Ascending aorta (tissue), 2 donors: Measurements from ENCODE around the gene OR1I1. TPM values are rescaled to one million over a fixed set of nuclear protein-coding genes. Genes with fewer than 3 reads are reported as not detected.
"Not testable (repeated sequence)": the region's sequence is repeated elsewhere in the genome, so short reads cannot be mapped to it uniquely, and the experiment has no call there.

Experiments used
- DNase-seq, 2 donors: peaks; one replicate each; pipeline ENCODE4 v3.0.0-alpha.2; 2019; ENCODE audit warnings: low spot score in 2 of 2
- H3K27ac ChIP-seq, 2 donors: fragments of 200-600 bp; sonication (generic); one replicate each; pipeline ENCODE4 v1.5.1; 2016 to 2017; ENCODE audit warnings: mild to moderate bottlenecking in 1 of 2
- H3K27me3 ChIP-seq: fragments of 200-600 bp; sonication (generic); one replicate; pipeline ENCODE4 v1.5.1; 2017
- H3K36me3 ChIP-seq, 2 donors: fragments of 200-600 bp; sonication (generic); one replicate each; pipeline ENCODE4 v1.5.1; 2016
- H3K4me1 ChIP-seq, 2 donors: fragments of 200-600 bp; sonication (generic); one replicate each; pipeline ENCODE4 v1.5.1; 2016 to 2017; ENCODE audit warnings: mild to moderate bottlenecking in 1 of 2
- H3K4me3 ChIP-seq, 2 donors: fragments of 200-600 bp; sonication (generic); one replicate each; pipeline ENCODE4 v1.5.1; 2016 to 2017; ENCODE audit warnings: mild to moderate bottlenecking in 1 of 2
- H3K9me3 ChIP-seq, 2 donors: fragments of 200-600 bp; sonication (generic); one replicate each; pipeline ENCODE4 v1.5.1; 2016
- intact Hi-C: fragments of 100-400 bp; cut with DNase I; formaldehyde crosslinking; loops from one replicate; pipeline ENCODE4 v1.15.1; 2023
- total RNA-seq: library from RNA; depleted of rRNA; stranded (reverse); fragments of >200 nt; gene quantifications from one replicate; pipeline ENCODE4 v1.1.0, GENCODE V29; 2016
- TF ChIP-seq, protein P1 (sequence below), 3 experiments: fragments of 200-600 bp in 2 of 3; fragments of 450-650 bp in 1 of 3; sonication (generic) in 2 of 3; IDR thresholded peaks; one replicate each; pipeline ENCODE4 v1.5.1; 2016 to 2019; ENCODE audit warnings: antibody characterized with exemption in 3 of 3, mild to moderate bottlenecking in 1 of 3, moderate library complexity in 1 of 3

The OR1I1 gene
- total RNA-seq, 1 donor from 2014 or later = not detected

DNA sequence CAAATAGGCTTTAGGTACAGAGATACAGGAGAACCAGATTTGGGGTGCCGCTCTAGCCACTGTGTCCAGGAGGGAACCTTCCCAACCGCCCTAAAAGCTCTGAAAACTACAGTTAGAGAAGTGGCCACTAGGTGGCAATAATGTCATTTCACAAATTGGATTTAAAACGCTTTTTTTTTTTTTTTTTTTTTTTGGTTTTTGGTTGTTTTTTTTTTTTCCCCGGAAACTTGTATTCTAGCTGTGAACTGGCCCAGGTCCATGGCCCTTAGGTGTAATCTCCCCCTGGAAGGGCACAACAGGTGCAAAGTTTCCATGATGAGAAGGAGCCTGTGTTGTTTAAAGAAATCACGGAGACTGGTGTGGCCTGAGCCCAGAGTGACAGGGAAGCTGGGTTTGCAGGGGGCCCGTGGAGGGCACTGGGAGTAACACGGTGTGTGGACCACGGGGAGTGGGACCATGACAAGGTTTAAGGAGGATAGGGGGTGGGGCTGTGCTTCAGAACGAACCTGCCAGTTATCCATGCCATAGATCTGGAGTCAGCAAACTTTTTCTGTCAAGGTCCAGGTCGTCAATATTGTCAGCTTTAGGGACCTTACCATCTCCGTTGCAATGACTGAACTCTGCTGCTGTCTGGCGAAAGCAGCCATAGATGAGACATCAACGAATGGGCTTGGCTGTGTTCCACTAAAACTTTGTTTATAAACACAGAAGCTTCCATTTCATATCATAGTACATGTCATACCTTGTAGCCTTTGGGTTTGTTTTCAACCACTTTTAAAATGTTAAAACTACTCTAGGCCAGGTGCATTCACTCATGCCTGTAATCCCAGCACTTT lies 10.1 kb downstream of the OR1I1 start:
- Histone ChIP-seq H3K36me3 (no peaks in the 10 kb centered on the region), H3K27me3 (no peaks in the 10 kb centered on the region), H3K9me3 (no peaks in the 10 kb centered on the region), H3K4me1 (no peaks in the 10 kb centered on the region), H3K27ac (no peak overlapping the region), H3K4me3 (peak overlapping the region in 1 of 2 donors; percentile 31)
- no peak for DNase-seq
- intact Hi-C loops = loop anchor here (1.0 kb wide), 2 partner anchors 58 to 464 kb away; no protein-coding TSS in a partner anchor
- TF ChIP-seq, protein P1, sequence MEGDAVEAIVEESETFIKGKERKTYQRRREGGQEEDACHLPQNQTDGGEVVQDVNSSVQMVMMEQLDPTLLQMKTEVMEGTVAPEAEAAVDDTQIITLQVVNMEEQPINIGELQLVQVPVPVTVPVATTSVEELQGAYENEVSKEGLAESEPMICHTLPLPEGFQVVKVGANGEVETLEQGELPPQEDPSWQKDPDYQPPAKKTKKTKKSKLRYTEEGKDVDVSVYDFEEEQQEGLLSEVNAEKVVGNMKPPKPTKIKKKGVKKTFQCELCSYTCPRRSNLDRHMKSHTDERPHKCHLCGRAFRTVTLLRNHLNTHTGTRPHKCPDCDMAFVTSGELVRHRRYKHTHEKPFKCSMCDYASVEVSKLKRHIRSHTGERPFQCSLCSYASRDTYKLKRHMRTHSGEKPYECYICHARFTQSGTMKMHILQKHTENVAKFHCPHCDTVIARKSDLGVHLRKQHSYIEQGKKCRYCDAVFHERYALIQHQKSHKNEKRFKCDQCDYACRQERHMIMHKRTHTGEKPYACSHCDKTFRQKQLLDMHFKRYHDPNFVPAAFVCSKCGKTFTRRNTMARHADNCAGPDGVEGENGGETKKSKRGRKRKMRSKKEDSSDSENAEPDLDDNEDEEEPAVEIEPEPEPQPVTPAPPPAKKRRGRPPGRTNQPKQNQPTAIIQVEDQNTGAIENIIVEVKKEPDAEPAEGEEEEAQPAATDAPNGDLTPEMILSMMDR (IDR thresholded peaks at IDR 0.05) = peak; percentile 30 to 72 (median 58)

DNA sequence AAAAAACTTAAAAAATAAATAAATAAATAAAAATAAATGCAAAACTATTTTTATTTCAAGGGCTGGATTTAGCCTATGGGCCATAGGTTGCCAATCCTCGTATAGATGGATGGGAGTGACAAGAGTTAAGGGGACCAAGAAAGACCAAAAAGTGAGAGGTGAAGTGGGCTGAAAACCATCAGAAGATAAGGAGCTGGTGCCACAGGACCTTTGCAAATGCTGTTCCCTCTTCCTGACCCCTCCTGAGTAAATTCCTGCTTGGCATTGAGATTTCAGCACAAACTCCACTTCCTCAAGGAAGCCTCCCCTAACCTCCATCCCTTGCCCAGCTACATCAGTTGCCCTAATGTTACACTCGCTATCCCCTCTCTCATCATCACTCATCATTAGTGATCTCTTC lies 11.0 kb downstream of the OR1I1 start:
- intact Hi-C loops = no loop called here
- H3K4me3 ChIP-seq = no peak overlapping the region
- H3K4me1 ChIP-seq = no peaks in the 10 kb centered on the region
- TF ChIP-seq, protein P1 (IDR thresholded peaks at IDR 0.05) = no peak
- no peaks in the 10 kb centered on the region for H3K9me3 ChIP-seq
- H3K27ac ChIP-seq = no peak overlapping the region
- DNase-seq = no peak
- H3K36me3 ChIP-seq = no peaks in the 10 kb centered on the region
- H3K27me3 ChIP-seq = no peaks in the 10 kb centered on the region

DNA sequence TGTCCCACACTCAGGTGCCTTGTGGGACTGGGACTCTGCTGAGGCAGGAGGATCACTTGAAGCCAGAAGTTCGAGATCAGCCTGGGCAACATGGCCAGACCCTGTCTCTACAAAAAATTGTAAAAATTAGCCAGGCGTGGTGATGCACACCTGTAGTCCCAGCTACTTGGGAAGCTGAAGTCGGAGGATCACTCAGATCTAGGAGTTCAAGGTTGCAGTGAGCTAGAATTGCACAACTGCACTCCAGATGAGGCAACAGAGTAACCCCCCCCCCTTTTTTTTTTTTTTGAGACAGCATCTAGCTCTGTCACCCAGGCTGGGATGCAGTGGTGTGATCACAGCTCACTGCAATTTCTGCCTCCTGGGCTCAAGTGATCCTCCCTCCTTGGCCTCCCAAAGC lies 14.2 kb downstream of the OR1I1 start:
- H3K27me3 ChIP-seq = no peaks in the 10 kb centered on the region
- H3K9me3 ChIP-seq = no peaks in the 10 kb centered on the region
- H3K27ac ChIP-seq = no peak overlapping the region
- H3K36me3 ChIP-seq = no peaks in the 10 kb centered on the region
- intact Hi-C loops = no loop called here
- H3K4me3 ChIP-seq = no peak overlapping the region
- DNase-seq = no peak
- no peaks in the 10 kb centered on the region for H3K4me1 ChIP-seq
- TF ChIP-seq, protein P1 (IDR thresholded peaks at IDR 0.05) = no peak

DNA sequence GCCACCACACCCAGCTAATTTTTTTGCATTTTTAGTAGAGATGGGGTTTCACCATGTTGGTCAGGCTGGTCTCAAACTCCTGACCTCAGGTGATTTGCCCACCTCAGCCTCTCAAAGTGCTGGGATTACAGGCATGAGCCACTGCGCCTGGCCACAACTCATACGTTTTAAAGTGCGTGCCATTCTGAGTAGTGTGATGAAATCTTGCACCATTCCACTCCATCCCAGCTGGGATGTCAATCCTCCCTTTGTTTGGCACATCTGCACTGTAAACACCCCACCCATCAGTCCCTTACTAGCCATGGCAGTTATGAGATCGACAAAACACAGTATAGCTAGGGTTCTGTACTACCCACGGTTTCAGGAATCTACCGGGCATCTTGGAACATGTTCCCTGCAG lies 16.0 kb downstream of the OR1I1 start:
- H3K4me3 ChIP-seq, H3K36me3 ChIP-seq, H3K27me3 ChIP-seq, DNase-seq, intact Hi-C loops, H3K9me3 ChIP-seq, H3K27ac ChIP-seq, H3K4me1 ChIP-seq: not testable (repeated sequence)

DNA sequence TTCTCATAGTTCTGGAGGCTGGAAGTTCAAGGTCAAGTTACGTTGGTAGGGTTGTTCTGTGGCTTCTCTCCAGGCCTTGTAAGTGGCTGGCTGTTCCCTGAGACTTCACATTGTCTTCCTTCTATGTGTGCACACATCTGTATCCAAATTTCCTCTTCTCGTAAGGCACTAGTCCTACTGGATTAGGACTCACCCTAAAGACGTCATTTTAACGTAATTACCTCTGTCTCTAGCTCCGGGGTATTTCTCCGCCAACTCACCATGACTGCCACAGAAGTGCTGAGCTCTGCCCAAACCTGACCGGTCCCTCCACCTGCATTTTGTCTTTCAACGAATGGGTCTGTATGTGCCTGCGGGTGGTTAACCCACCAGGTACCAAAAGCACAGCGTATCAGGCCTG lies 16.4 kb downstream of the OR1I1 start:
- H3K36me3 ChIP-seq = no peaks in the 10 kb centered on the region

DNA sequence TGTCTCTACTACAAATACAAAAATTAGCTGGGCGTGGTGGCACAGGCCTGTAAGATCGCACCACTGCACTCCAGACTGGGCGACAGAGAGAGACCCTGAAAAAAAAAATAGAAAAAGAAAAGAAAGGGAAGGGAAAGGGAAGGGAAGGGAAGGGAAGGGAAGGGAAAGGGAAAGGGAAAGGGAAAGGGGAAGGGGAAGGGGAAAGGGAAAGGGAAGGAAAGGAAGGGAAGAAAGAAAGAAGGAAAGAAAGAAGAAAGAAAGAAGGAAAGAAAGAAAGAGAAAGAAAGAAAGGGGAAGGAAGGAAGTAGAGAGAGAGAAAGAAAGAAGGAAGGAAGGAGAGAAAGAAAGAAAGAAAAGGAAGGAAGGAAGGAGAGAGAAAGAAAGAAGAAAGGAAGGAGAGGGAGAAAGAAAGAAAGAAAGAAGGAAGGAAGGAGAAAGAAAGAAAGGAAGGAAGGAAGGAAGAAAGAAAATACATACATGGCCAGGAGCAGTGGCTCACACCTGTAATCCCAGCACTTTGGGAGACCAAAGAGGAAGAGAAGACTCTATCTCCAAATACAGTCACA lies 17.1 kb downstream of the OR1I1 start:
- intact Hi-C loops = no loop called here
- Histone ChIP-seq H3K4me3 (no peak overlapping the region), H3K9me3 (peaks cover 0 to 9% of the 10 kb centered on the region in 2 donors), H3K27ac (no peak overlapping the region), H3K27me3 (no peaks in the 10 kb centered on the region), H3K4me1 (no peaks in the 10 kb centered on the region), H3K36me3 (no peaks in the 10 kb centered on the region)
- TF ChIP-seq, protein P1 (IDR thresholded peaks at IDR 0.05) = no peak
- DNase-seq = no peak

More for the DNA sequence above, 16.4 kb downstream of the OR1I1 start:
- TF ChIP-seq, protein P1 (IDR thresholded peaks at IDR 0.05) = no peak
- Histone ChIP-seq H3K27me3 (no peaks in the 10 kb centered on the region), H3K9me3 (peaks cover 0 to 3% of the 10 kb centered on the region in 2 donors), H3K4me1 (no peaks in the 10 kb centered on the region), H3K4me3 (no peak overlapping the region), H3K27ac (no peak overlapping the region)
- intact Hi-C loops = no loop called here
- no peak for DNase-seq
